GM12891 (cell line): ENCODE results near the gene LRRIQ1.

Experiments
- PAX5 ChIP-seq: IDR thresholded peaks from 2 replicates; pipeline ENCODE4 v1.6.1; 2011; ENCODE audit warnings: low read length, moderate library complexity, mild to moderate bottlenecking; ENCODE audit not compliant: insufficient read depth, severe bottlenecking
- POLR2A ChIP-seq: IDR thresholded peaks from 2 replicates; pipeline ENCODE4 v1.6.1; 2011; ENCODE audit warnings: low read depth, low read length, control low read depth
- POLR2AphosphoS5 ChIP-seq: IDR thresholded peaks from 2 replicates; pipeline ENCODE4 v1.6.1; 2011; ENCODE audit warnings: low read depth, low read length, control low read depth
- SPI1 ChIP-seq: IDR thresholded peaks from 2 replicates; pipeline ENCODE4 v1.6.1; 2011; ENCODE audit warnings: low read depth, low read length, control low read depth
- TAF1 ChIP-seq: IDR thresholded peaks from 2 replicates; pipeline ENCODE4 v1.6.1; 2011; ENCODE audit warnings: low read depth, low read length, control low read depth

GRCh38 chr12:85041395-85041794 is 5.2 kb downstream of the LRRIQ1 start:
- TF ChIP-seq POLR2A (no peak), POLR2AphosphoS5 (no peak), SPI1 (no peak), PAX5 (no peak), TAF1 (no peak)
